ENCODE data around the gene TMEM144.

GRCh38 chr4:158243071-158243470, 32.8 kb downstream of the TMEM144 start:
- TF ChIP-seq CTCF (conservative IDR thresholded peaks at IDR 0.05 in 1 of 2, IDR thresholded peaks at IDR 0.05 in 1 of 2; ENCODE audit: extremely low read depth in 1 of 2, insufficient read depth in 1 of 2, low read depth in 1 of 2, low read length in 2 of 2) (no peak), EZH2 (IDR thresholded peaks at IDR 0.05; ENCODE audit: borderline replicate concordance, low read length) (no peak)
